ENCODE measurements around the gene KCNC2.

GRCh38 chr12:75130811-75131210 is 78.8 kb downstream of the KCNC2 start:
- TF ChIP-seq CTCF (IDR thresholded peaks at IDR 0.05) (no peak), POLR2A (IDR thresholded peaks at IDR 0.05) (no peak)

Measured in heart left ventricle (tissue), 13 donors.